ENCODE data around the gene ZNF664. TPM values are rescaled to one million over a fixed set of nuclear protein-coding genes. Genes with fewer than 3 reads are reported as not detected.

The ZNF664 gene
- polyA plus RNA-seq, 1 experiment = 66.6 TPM

GRCh38 chr12:123941624-123942237 lies 31.3 kb upstream of the ZNF664 start:
- peak overlapping the region; percentile 87 for H3K27ac ChIP-seq (ENCODE audit: low read depth, low read length)
- H3K4me3 ChIP-seq (ENCODE audit: low read depth, low read length) = no peak overlapping the region
- POLR2A ChIA-PET = interaction anchor here (1.3 to 2.0 kb wide), 2 partner anchors 10 to 12 kb away, joined by 3 to 11 read pairs; no protein-coding TSS in a partner anchor
- no peak for TF ChIP-seq CTCF (IDR thresholded peaks at IDR 0.05; ENCODE audit: low read depth, low read length)
- no peaks in the 10 kb centered on the region for H3K27me3 ChIP-seq (ENCODE audit: control insufficient read depth, insufficient read depth, low read length)
- CTCF ChIA-PET = interaction anchor here (3.3 kb wide), 1 partner anchor 37 kb away, joined by 19 read pairs; no protein-coding TSS in a partner anchor
- H3K9me3 ChIP-seq (ENCODE audit: control insufficient read depth, insufficient read depth, low read length) = peaks cover 18% of the 10 kb centered on the region
- DNase-seq (ENCODE audit: low read depth, low spot score) = no peak

GRCh38 chr12:123942238-123942653 lies 30.8 kb upstream of the ZNF664 start:
- POLR2A ChIA-PET = interaction anchor here (1.3 to 2.0 kb wide), 2 partner anchors 10 to 11 kb away, joined by 3 to 11 read pairs; no protein-coding TSS in a partner anchor
- Histone ChIP-seq H3K4me3 (ENCODE audit: low read depth, low read length) (no peak overlapping the region; the same call in 1 of the 2 replicates), H3K9me3 (ENCODE audit: control insufficient read depth, insufficient read depth, low read length) (peaks cover 18% of the 10 kb centered on the region), H3K27me3 (ENCODE audit: control insufficient read depth, insufficient read depth, low read length) (no peaks in the 10 kb centered on the region), H3K27ac (ENCODE audit: low read depth, low read length) (peak overlapping the region; percentile 89)
- TF ChIP-seq CTCF (IDR thresholded peaks at IDR 0.05; ENCODE audit: low read depth, low read length) = no peak
- CTCF ChIA-PET = interaction anchor here (3.3 kb wide), 1 partner anchor 37 kb away, joined by 19 read pairs; no protein-coding TSS in a partner anchor
- DNase-seq (ENCODE audit: low read depth, low spot score) = peak; percentile 68

- ChIA-PET POLR2A (interaction anchor here (1.3 to 2.0 kb wide), 2 partner anchors 9 to 10 kb away, joined by 3 to 11 read pairs; no protein-coding TSS in a partner anchor), CTCF (interaction anchor here (3.3 kb wide), 1 partner anchor 38 kb away, joined by 19 read pairs; no protein-coding TSS in a partner anchor)
- no peak for TF ChIP-seq CTCF (IDR thresholded peaks at IDR 0.05; ENCODE audit: low read depth, low read length)
These were observed 29.9 kb upstream of the ZNF664 start for GRCh38 chr12:123942911-123943648.

GRCh38 chr12:123943816-123944215 lies 29.2 kb upstream of the ZNF664 start:
- TF ChIP-seq CTCF (IDR thresholded peaks at IDR 0.05; ENCODE audit: low read depth, low read length) = no peak
- no peak for DNase-seq (ENCODE audit: low read depth, low spot score)
- CTCF ChIA-PET = no interaction called here
- H3K4me3 ChIP-seq (ENCODE audit: low read depth, low read length) = no peak overlapping the region
- no peak overlapping the region for H3K27ac ChIP-seq (ENCODE audit: low read depth, low read length)
- peaks cover 18% of the 10 kb centered on the region for H3K9me3 ChIP-seq (ENCODE audit: control insufficient read depth, insufficient read depth, low read length)
- no peaks in the 10 kb centered on the region for H3K27me3 ChIP-seq (ENCODE audit: control insufficient read depth, insufficient read depth, low read length)
- POLR2A ChIA-PET = no interaction called here

More at GRCh38 chr12:123942911-123943648, 29.9 kb upstream of the ZNF664 start:
- Histone ChIP-seq H3K27ac (ENCODE audit: low read depth, low read length) (peak overlapping the region; percentile 89), H3K27me3 (ENCODE audit: control insufficient read depth, insufficient read depth, low read length) (no peaks in the 10 kb centered on the region), H3K4me3 (ENCODE audit: low read depth, low read length) (no peak overlapping the region; the same call in 1 of the 2 replicates), H3K9me3 (ENCODE audit: control insufficient read depth, insufficient read depth, low read length) (peaks cover 18% of the 10 kb centered on the region)
- no peak for DNase-seq (ENCODE audit: low read depth, low spot score)

GRCh38 chr12:123944696-123945095 lies 28.3 kb upstream of the ZNF664 start:
- peaks cover 18% of the 10 kb centered on the region for H3K9me3 ChIP-seq (ENCODE audit: control insufficient read depth, insufficient read depth, low read length)
- ChIA-PET POLR2A (no interaction called here), CTCF (no interaction called here)
- no peak for TF ChIP-seq CTCF (IDR thresholded peaks at IDR 0.05; ENCODE audit: low read depth, low read length)
- H3K27ac ChIP-seq (ENCODE audit: low read depth, low read length) = no peak overlapping the region
- H3K4me3 ChIP-seq (ENCODE audit: low read depth, low read length) = no peak overlapping the region
- no peak for DNase-seq (ENCODE audit: low read depth, low spot score)
- H3K27me3 ChIP-seq (ENCODE audit: control insufficient read depth, insufficient read depth, low read length) = no peaks in the 10 kb centered on the region

Measured in AG04450 (cell line).